ENCODE data around the gene ST6GALNAC2.
A peak's percentile ranks its signal among the peaks of the same experiment; 100 is the strongest.

Gene ST6GALNAC2

DNA sequence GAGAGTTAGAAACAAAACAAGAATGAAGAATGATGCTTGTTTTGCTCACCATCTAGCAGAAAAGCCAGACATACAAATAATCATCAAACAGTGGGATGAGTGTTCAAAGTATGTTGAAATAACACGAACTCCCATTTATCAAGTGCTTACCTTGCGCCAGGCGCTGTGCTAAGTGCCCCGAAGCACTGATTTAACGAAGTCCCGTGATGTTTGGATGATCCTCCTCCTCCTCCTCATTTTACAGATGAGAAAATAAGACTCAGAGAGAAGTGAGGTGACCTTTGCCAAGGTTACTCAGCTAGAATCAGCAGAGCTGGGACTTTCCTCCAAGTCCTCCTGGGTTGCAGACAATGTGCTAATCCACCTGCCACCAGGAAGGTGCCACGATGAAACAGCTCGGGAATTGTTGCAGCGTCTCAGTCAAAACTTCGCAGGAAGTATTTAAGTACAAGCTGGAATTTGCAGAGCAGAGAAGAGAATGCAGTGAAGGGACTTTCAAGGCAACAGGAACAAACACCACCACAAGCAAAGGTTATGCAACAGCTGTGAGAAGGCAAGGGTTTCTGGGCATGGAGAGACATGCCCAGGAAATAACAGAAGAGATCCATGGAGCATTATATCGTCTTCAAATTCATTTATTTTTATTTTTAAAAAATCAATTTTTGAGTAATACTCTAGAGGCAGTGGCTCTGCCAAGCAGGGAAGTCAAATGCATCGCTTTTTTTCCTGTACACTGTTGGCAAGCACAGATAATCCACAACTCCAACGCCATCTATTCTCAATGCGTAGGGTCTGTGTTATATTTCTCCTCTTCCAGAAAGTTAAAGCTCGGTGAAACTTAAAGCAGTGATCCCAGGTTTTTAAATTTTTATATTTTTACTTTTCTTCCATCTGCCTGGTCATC, 34.7 kb downstream of the ST6GALNAC2 start:
- DNase-seq = no peak

DNA sequence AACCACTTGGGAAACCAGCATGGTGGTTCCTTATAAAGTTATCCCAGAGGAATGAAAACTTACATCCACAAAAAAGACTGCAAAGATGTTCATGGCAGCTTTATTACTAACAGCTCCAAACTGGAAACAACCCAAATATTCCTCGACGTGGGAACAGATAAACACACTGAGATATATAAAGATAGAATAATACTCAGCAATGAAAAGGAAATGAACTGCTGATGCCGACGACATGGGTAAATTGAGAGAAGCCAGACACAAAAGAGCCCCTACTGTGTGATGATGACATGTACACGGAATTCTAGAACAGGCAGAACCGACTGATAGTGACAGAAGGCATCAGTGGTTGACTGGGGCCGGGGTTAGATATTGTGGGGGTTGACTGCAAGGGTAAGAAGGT, 36.1 kb downstream of the ST6GALNAC2 start:
- DNase-seq = no peak

- DNase-seq = no peak
Measured at GRCh38 chr17:76549215-76549518, 36.5 kb downstream of the ST6GALNAC2 start.

DNA sequence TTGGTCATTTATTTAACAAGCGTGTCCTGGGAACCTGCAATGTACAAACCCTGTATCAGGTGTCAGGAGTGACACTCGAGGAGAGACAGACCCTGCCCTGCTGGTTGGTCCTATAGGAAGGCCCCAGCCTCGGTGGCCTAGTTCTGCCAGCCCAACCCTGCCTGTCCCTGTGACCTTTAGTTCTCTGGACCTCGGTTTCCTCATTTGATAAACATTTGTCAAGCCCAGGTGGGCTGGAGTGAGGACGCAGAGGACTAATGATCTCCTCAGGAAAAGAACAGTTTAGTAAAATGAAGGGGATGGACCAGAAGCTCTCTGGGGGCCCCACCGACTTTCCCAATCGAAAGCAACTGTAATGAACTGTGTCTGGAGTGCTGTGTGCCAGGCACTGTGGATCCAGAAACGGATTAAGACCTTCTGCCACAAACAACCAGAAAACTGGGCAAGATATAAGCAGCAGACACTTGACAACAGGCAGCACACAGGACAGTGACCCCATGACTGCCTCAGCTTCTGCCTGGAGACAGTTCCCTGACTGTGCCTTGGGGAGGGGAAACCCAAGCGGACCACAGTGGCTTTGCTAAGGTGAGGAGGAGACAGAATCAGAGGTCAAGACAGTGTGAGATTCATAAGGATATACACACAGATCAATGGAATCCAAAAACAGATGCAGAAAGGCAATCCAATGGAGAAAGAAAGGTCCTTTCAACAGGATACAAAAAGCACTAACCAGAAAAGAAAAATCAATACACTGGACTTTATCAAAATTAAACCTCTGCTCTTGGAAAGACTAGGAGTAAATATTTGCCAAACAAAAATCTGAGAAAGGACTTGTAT, 37.1 kb downstream of the ST6GALNAC2 start:
- DNase-seq = no peak

DNA sequence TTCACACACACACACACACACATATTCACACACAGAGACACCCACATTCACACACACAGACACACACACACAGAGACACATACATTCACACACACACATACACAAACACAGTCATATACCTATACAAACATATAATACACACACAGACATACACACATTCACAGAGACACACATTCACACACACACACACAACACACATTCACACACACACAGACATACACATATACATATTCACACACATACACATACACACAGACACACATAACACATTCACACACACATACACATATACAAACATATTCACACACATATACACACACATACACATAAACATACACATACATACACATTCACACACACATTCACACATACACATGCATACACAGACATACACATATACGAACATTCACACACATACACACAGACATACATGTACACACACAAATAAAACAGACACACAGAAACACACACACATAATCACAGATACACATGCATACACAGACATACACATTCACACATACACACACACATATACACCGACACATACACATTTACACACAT, 37.9 kb downstream of the ST6GALNAC2 start:
- no peak for DNase-seq

DNA sequence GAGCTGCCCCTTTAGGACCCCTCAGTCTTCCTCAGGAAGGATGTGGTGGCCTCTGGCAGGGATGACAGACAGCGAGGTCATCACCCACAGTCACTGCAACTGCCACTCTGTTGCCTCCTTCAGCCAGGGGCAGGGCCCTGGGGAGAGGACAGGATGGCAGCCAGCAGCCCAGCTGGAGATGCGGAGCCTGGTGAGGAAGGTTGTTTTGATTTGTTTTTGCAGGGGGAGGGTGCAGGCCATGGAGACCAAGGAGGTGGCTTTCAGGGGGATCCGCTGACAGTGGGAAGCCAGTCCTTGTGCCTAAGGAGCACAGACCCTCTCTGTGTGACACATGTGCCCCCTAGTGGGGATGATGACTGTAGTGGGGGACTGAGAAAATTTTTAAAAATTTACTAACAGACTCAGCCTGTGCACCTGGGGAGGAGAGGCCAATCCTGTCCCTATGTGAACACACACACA, 38.4 kb downstream of the ST6GALNAC2 start:
- DNase-seq = peak; percentile 74

DNA sequence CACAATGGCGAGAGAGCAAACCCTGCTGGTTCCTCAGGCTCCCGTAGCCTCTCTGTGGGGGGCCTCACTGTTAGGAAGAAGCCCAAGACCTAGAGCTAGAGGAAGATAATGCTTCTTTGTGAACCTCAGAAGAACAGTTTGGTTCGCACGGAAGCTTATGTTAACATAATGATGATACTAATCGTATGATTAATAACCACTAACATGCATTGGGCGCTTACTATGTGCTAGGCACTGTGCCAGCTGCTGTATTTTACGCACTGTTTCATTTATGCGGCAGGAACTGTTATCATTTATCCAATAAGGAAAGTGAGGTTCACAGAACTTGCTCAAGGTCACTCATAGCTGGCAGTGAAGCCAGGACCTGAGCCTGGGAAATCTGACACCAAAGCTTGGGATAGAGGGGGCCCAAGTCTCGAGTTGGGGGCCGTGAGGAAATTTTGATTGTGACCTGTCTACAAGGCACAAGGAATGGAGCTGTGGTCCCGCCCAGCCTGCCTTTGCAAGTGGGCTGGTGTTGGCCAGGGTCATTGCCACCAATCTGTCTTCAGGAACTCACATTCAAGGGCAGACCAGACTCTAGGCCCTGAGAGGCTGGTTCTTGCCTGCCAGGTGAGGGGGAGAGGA, 39.0 kb downstream of the ST6GALNAC2 start:
- DNase-seq = no peak

GRCh38 chr17:76545918-76546555, 39.6 kb downstream of the ST6GALNAC2 start:
- no peak for DNase-seq

- no peak for DNase-seq
Measured at GRCh38 chr17:76544546-76545365, 40.9 kb downstream of the ST6GALNAC2 start.

GRCh38 chr17:76543826-76544545, 41.7 kb downstream of the ST6GALNAC2 start:
- no peak for DNase-seq

DNA sequence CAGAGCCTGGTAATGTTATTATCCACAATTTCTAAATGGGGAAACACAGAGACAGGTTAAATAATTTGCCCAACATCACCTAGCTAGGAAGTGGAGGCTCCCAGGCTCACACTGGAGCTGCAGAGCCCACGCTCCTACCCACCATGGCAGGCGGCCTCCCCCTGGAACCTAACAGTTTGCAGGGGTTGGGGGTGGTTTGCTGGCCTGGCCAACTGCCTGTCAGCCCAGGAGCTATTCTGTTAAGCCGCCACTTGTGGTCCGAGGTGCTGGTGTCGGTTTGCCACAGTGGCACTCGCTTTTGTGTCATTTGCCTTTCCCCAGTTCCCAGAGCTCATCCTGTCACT, 42.2 kb downstream of the ST6GALNAC2 start:
- DNase-seq = no peak

DNA sequence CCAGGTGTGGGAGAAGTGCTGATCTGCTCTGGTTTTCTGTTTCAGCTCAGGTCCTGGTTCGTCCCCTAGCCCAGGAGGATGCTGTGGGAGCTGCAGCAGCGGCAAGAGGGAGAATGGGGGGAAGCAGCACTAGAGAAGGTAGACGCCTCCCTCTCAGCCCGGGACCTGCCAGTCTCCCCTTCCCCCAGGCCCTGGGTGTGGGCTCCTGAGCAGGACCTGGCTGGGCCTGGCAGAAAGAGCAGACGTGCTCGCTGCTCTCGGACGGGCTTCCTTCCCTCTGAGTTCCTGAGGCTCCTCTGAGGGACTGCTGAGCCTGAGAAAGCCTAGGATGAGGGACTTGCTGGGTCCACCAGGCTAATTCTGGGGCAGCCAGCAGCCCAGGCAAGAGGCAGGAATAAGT, 42.7 kb downstream of the ST6GALNAC2 start:
- DNase-seq = no peak

GRCh38 chr17:76542566-76542971, 43.1 kb downstream of the ST6GALNAC2 start:
- DNase-seq = no peak

- no peak for DNase-seq
Measured at GRCh38 chr17:76541739-76542454, 43.8 kb downstream of the ST6GALNAC2 start.

DNA sequence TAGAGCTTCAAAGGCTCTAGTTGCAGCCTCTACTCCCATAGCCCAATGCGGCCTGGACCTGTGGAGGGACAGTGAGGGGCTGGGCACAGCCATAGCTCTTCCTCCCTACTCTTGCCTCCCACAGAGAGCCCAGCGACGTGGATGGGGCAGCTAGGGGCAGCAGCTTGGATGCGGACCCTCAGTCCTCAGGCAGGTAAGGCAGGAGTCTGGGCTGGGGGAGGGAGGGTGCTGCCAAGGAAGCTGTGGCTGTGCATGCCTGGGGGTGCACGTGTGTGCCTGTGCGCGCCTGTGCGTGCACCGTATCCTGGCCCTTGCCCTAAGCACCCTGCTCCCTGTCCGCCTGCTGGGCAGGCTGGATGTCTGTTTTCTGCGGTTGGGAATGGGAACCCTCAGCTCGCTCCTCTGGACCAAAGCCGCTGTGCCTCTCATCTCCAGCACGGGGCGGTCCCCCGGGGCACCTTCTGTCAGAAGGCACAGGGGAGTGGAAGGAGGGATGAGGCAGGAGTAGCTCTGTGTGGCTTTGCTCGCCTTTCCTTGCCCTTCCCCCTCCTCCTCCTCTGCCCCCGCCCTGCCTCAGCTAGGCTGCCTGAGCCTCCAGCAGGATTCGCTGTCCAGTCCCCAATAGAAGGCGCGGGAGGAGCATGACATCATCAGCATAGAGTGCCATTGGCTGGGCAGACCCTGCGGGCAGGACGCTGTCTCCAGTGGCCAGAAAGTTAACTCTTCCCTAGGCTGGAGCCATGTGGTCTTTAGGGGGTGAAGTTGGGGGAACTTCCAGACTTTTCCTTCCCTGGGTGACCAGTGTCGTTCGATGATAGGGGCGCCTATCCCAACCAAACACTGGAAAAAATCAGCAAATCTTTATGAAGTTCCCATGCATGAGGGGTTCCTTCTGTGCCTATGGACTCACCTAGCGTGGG, 45.0 kb downstream of the ST6GALNAC2 start:
- no peak for DNase-seq

GRCh38 chr17:76539631-76540271, 45.9 kb downstream of the ST6GALNAC2 start, which contains the start of gene PRCD:
TSS of gene PRCD (plus strand) at chr17:76540044. CDS start at chr17:76540142, 98 bp downstream.
- DNase-seq = no peak

DNA sequence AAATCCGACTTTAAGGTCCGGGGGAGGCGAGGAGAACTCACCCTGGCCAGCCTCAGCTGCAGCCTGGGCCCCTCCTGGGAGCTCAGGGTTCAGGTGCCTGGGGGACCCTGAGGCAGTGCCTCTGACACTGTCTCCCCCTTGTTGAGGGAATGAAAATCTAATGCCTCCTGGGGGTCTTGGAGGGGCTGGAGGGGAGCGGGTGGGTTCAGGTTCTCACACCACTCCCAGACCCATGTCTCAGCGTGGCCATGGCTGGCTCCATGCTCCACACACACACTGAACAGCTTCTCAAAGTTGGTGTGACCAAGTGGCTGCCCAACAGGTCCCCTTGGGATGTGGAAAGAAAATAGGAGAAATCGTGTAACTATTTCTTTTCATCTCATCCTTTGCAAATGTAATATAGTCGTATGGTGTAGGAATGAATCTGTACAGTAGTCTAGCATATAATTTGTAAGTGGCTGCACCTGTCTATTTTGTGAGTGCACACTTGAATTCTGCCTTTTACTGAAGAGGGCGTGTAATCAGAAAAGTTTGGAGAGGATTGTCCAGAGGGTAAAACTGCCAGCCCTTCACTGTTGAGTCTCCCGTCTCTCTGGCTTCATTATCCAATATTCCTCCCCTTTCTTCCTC, 46.6 kb downstream of the ST6GALNAC2 start:
- no peak for DNase-seq

GRCh38 chr17:76538281-76538931, 47.3 kb downstream of the ST6GALNAC2 start:
- no peak for DNase-seq
